IMR-90 (cell line): Measurements from ENCODE around the gene COL25A1. TPM values are rescaled to one million over a fixed set of nuclear protein-coding genes. Genes with fewer than 3 reads are reported as not detected.

ENCODE experiments used
- ATAC-seq: fragments of 200-7000 bp; cut with Tn5 transposase; 2 replicates; pipeline ENCODE4 v1.9.1; 2020; ENCODE audit warnings: low read depth, mild to moderate bottlenecking, moderate library complexity
- BruUV-seq: library from RNA; stranded (reverse); fragments of 400-500 nt; replicated peaks from 2 replicates; lab custom pipeline; 2021; lab: Mats Ljungman, UMichigan
- CTCF ChIA-PET: fragments of 300-600 bp; formaldehyde crosslinking; extraction: SDS; loops from one replicate; lab custom pipeline; 2021; ENCODE audit warnings: antibody characterized with exemption; lab: Yijun Ruan, JAX
- POLR2A ChIA-PET: fragments of 300-600 bp; sonication (Branson Sonifier 250); formaldehyde crosslinking; loops from one replicate; lab custom pipeline; 2022; ENCODE audit warnings: antibody characterized with exemption; ENCODE audit not compliant: unreplicated experiment; lab: Charles Lee
- DNase-seq: peaks from one replicate; pipeline ENCODE4 v3.0.0; 2013
- H2AFZ ChIP-seq: replicated peaks from 2 replicates; pipeline ENCODE3; 2013; ENCODE audit warnings: low read length, mild to moderate bottlenecking; ENCODE audit not compliant: poor library complexity
- H2AK5ac ChIP-seq: 2 replicates; pipeline ENCODE4 v1.6.1; 2013; ENCODE audit warnings: low read depth, low read length, inconsistent platforms
- H2AK9ac ChIP-seq: replicated peaks from 2 replicates; pipeline ENCODE3; 2013; ENCODE audit warnings: mild to moderate bottlenecking, low read depth, low read length, moderate library complexity; ENCODE audit not compliant: poor library complexity
- H2BK120ac ChIP-seq: 2 replicates; pipeline ENCODE4 v1.6.1; 2013; ENCODE audit warnings: low read depth, low read length, inconsistent platforms
- H2BK15ac ChIP-seq: 3 replicates; pipeline ENCODE4 v1.6.1; 2013; ENCODE audit warnings: low read depth, low read length, inconsistent platforms
- H2BK20ac ChIP-seq: 2 replicates; pipeline ENCODE4 v1.6.1; 2013; ENCODE audit warnings: low read depth, mild to moderate bottlenecking, inconsistent platforms, low read length, moderate library complexity
- H2BK5ac ChIP-seq: 2 replicates; pipeline ENCODE4 v1.6.1; 2013; ENCODE audit warnings: mild to moderate bottlenecking, low read depth, low read length, inconsistent platforms; ENCODE audit not compliant: poor library complexity, severe bottlenecking
- H3K14ac ChIP-seq: replicated peaks from 2 replicates; pipeline ENCODE4 v1.6.1; 2013; ENCODE audit warnings: low read depth, low read length, inconsistent platforms
- H3K18ac ChIP-seq: 2 replicates; pipeline ENCODE4 v1.6.1; 2013; ENCODE audit warnings: low read depth, low read length, control low read depth
- H3K23ac ChIP-seq: 2 replicates; pipeline ENCODE4 v1.6.1; 2013; ENCODE audit warnings: low read depth, low read length, inconsistent platforms
- H3K27ac ChIP-seq: 2 replicates; pipeline ENCODE4 v1.5.1; 2013; ENCODE audit warnings: mild to moderate bottlenecking, control low read depth, low read length; ENCODE audit not compliant: insufficient read depth
- H3K27me3 ChIP-seq: 2 replicates; pipeline ENCODE4 v1.6.1; 2013; ENCODE audit warnings: low read length; ENCODE audit not compliant: control insufficient read depth, insufficient read depth
- H3K36me3 ChIP-seq: 2 replicates; pipeline ENCODE4 v1.6.1; 2013; ENCODE audit warnings: low read length, mixed read lengths; ENCODE audit not compliant: control insufficient read depth, insufficient read depth
- H3K4ac ChIP-seq: 2 replicates; pipeline ENCODE4 v1.6.1; 2013; ENCODE audit warnings: low read depth, low read length, inconsistent platforms
- H3K4me1 ChIP-seq: 2 replicates; pipeline ENCODE4 v1.6.1; 2013; ENCODE audit warnings: low read length, mixed read lengths; ENCODE audit not compliant: control insufficient read depth, insufficient read depth
- H3K4me2 ChIP-seq: 2 replicates; pipeline ENCODE4 v1.6.1; 2013; ENCODE audit warnings: low read depth, mild to moderate bottlenecking, control low read depth, low read length, moderate library complexity
- H3K4me3 ChIP-seq: 2 replicates; pipeline ENCODE4 v1.5.1; 2013; ENCODE audit warnings: low read depth, mild to moderate bottlenecking, control low read depth, low read length, moderate library complexity; ENCODE audit not compliant: insufficient read depth
- H3K56ac ChIP-seq: 2 replicates; pipeline ENCODE4 v1.6.1; 2013; ENCODE audit warnings: low read length, inconsistent platforms; ENCODE audit not compliant: insufficient read depth; ENCODE audit errors: extremely low read depth
- H3K79me1 ChIP-seq, 2 experiments: 2 replicates each; pipeline ENCODE4 v1.6.1; 2013; ENCODE audit warnings: low read length in 2 of 2, inconsistent platforms in 1 of 2, low read depth in 1 of 2
- H3K9ac ChIP-seq: 2 replicates; pipeline ENCODE4 v1.6.1; 2013; ENCODE audit warnings: low read depth, low read length, control low read depth
- H3K9me1 ChIP-seq: 2 replicates; pipeline ENCODE4 v1.6.1; 2013; ENCODE audit warnings: low read length, inconsistent platforms; ENCODE audit not compliant: insufficient read depth
- H3K9me3 ChIP-seq: 2 replicates; pipeline ENCODE4 v1.6.1; 2013; ENCODE audit warnings: low read length; ENCODE audit not compliant: control insufficient read depth, insufficient read depth
- H4K20me1 ChIP-seq: 2 replicates; pipeline ENCODE4 v1.6.1; 2013; ENCODE audit warnings: low read length, inconsistent platforms; ENCODE audit not compliant: insufficient read depth
- H4K5ac ChIP-seq: 2 replicates; pipeline ENCODE4 v1.6.1; 2013; ENCODE audit warnings: mild to moderate bottlenecking, low read depth, low read length, control low read depth
- H4K8ac ChIP-seq, 2 experiments: 2 replicates each; pipeline ENCODE4 v1.6.1; 2013; ENCODE audit warnings: low read depth in 2 of 2, low read length in 2 of 2, control low read depth in 1 of 2, inconsistent platforms in 1 of 2
- H4K91ac ChIP-seq: 2 replicates; pipeline ENCODE4 v1.6.1; 2013; ENCODE audit warnings: low read depth, low read length, inconsistent platforms; ENCODE audit not compliant: insufficient read depth
- BHLHE40 ChIP-seq: fragments of 150-350 bp; IDR thresholded peaks from 2 replicates; pipeline ENCODE4 v1.6.1; 2016; ENCODE audit warnings: mild to moderate bottlenecking, low read depth, low read length
- CEBPB ChIP-seq: IDR thresholded peaks from 2 replicates; pipeline ENCODE4 v1.6.1; 2012; ENCODE audit warnings: low read depth, low read length, improper control_type of control experiment
- CHD1 ChIP-seq: IDR thresholded peaks from 2 replicates; pipeline ENCODE4 v1.6.1; 2012; ENCODE audit warnings: low read depth, low read length, improper control_type of control experiment
- CTCF ChIP-seq: conservative IDR thresholded peaks from 2 replicates; pipeline ENCODE4 v1.5.1; 2012; ENCODE audit warnings: mild to moderate bottlenecking, low read depth, low read length, improper control_type of control experiment
- ELK1 ChIP-seq: fragments of 150-350 bp; IDR thresholded peaks from 2 replicates; pipeline ENCODE4 v1.6.1; 2016; ENCODE audit warnings: low read depth, mild to moderate bottlenecking, low read length, moderate library complexity, borderline replicate concordance
- FOS ChIP-seq: fragments of 150-350 bp; IDR thresholded peaks from 2 replicates; pipeline ENCODE4 v1.6.1; 2016; ENCODE audit warnings: low read depth, low read length
- MAFK ChIP-seq: IDR thresholded peaks from 2 replicates; pipeline ENCODE4 v1.6.1; 2012; ENCODE audit warnings: low read depth, low read length, improper control_type of control experiment
- MAZ ChIP-seq: IDR thresholded peaks from 2 replicates; pipeline ENCODE4 v1.6.1; 2012; ENCODE audit warnings: low read depth, mild to moderate bottlenecking, low read length, improper control_type of control experiment, moderate library complexity, borderline replicate concordance
- MXI1 ChIP-seq: IDR thresholded peaks from 2 replicates; pipeline ENCODE4 v1.6.1; 2012; ENCODE audit warnings: low read depth, mild to moderate bottlenecking, low read length, moderate library complexity, borderline replicate concordance
- NFE2L2 ChIP-seq: fragments of 150-350 bp; IDR thresholded peaks from 2 replicates; pipeline ENCODE4 v1.6.1; 2016; ENCODE audit warnings: low read depth, mild to moderate bottlenecking, low read length
- POLR2A ChIP-seq: IDR thresholded peaks from 2 replicates; pipeline ENCODE4 v1.6.1; 2012; ENCODE audit warnings: mild to moderate bottlenecking, low read depth, low read length
- RAD21 ChIP-seq: IDR thresholded peaks from 2 replicates; pipeline ENCODE4 v1.6.1; 2012; ENCODE audit warnings: low read length, improper control_type of control experiment
- RCOR1 ChIP-seq: IDR thresholded peaks from 2 replicates; pipeline ENCODE4 v1.6.1; 2012; ENCODE audit warnings: mild to moderate bottlenecking, low read length, improper control_type of control experiment; ENCODE audit not compliant: insufficient replicate concordance
- RFX5 ChIP-seq: IDR thresholded peaks from 2 replicates; pipeline ENCODE4 v1.8.0; 2012; ENCODE audit warnings: low read depth, mild to moderate bottlenecking, low read length, moderate library complexity
- SMC3 ChIP-seq: fragments of 150-350 bp; IDR thresholded peaks from 2 replicates; pipeline ENCODE4 v1.6.1; 2016; ENCODE audit warnings: low read depth, mild to moderate bottlenecking, antibody characterized with exemption, low read length, moderate library complexity
- USF2 ChIP-seq: fragments of 150-350 bp; IDR thresholded peaks from 2 replicates; pipeline ENCODE4 v1.6.1; 2017; ENCODE audit warnings: mild to moderate bottlenecking, antibody characterized with exemption, low read length, low read depth
- WGBS, 2 experiments: methylation state at CpG; one replicate each; pipeline versions ENCODE4 v1.1.5 to v1.1.7; 2013; ENCODE audit warnings: missing lambda C conversion rate in 2 of 2; ENCODE audit not compliant: insufficient read length in 1 of 2; ENCODE audit errors: extremely low coverage in 2 of 2; 5-methylcytosine and 5-hydroxymethylcytosine counted together
- dilution Hi-C: fragments of 300-500 bp; cut with HindIII; formaldehyde crosslinking; loops from one replicate; pipeline ENCODE4 v1.14.3; 2018; ENCODE audit warnings: low sequenced_read_pairs; ENCODE audit not compliant: unreplicated experiment
- in situ Hi-C: fragments of 300-500 bp; cut with MboI; formaldehyde crosslinking; loops from 3 replicates; pipeline ENCODE4 v1.14.3; 2019; ENCODE audit warnings: low sequenced_read_pairs, inconsistent platforms, mixed read lengths
- intact Hi-C: fragments of 100-400 bp; cut with micrococcal nuclease; formaldehyde crosslinking; loops from 2 replicates; pipeline ENCODE4 v1.10.0; 2022
- polyA plus RNA-seq, 3 experiments: library from polyadenylated mRNA; depleted of rRNA; stranded (reverse); fragments of >200 nt; gene quantifications; 2 replicates each; pipeline ENCODE4 v1.2.3, GENCODE V29; 2012; ENCODE audit warnings: low replicate concordance in 1 of 3
- total RNA-seq: library from RNA; depleted of rRNA; stranded (reverse); fragments of >200 nt; gene quantifications from 2 replicates; pipeline ENCODE4 v1.2.3, GENCODE V29; 2012

The COL25A1 gene
- total and polyA plus RNA-seq, 2 of the 4 experiments (the other 2 are of a cell fraction) = under 0.01 to 0.05 TPM

- no peak overlapping the region for H3K27ac ChIP-seq
- H3K14ac ChIP-seq = no peak overlapping the region
- CTCF ChIA-PET = interaction anchor here (0.6 kb wide), 1 partner anchor 111 kb away, joined by 3 read pairs; no protein-coding TSS in a partner anchor
- TF ChIP-seq SMC3 (no peak), FOS (no peak), NFE2L2 (no peak), USF2 (no peak), CHD1 (no peak), CEBPB (no peak), POLR2A (no peak), CTCF (no peak), ELK1 (no peak), RFX5 (no peak), MAZ (no peak), MXI1 (no peak), MAFK (no peak), BHLHE40 (no peak), RCOR1 (no peak), RAD21 (no peak)
- H3K36me3 ChIP-seq = no peaks in the 10 kb centered on the region
- no peak overlapping the region for H4K91ac ChIP-seq
- no peak overlapping the region for H3K23ac ChIP-seq
- no peak overlapping the region for H3K4ac ChIP-seq
- H3K27me3 ChIP-seq = no peaks in the 10 kb centered on the region
- no peak overlapping the region for H2BK15ac ChIP-seq
- no peaks in the 10 kb centered on the region for H3K79me1 ChIP-seq
- ATAC-seq (no peak), DNase-seq (no peak)
- WGBS, 2 experiments = no CpG with 5 or more reads among the region's 1 CpG
- no peak overlapping the region for H3K9ac ChIP-seq
- H2AFZ ChIP-seq = no peak overlapping the region
- dilution Hi-C loops = no loop called here
- H3K4me1 ChIP-seq = 0 out of 2 replicates have a peak, but pooled peaks cover 1% of the 10 kb centered on the region
- H4K20me1 ChIP-seq = no peaks in the 10 kb centered on the region
- no peak overlapping the region for H4K8ac ChIP-seq
- no peak overlapping the region for H2BK120ac ChIP-seq
- no peak overlapping the region for H4K5ac ChIP-seq
- no peaks in the 10 kb centered on the region; the same call in 1 of the 2 replicates for H3K9me1 ChIP-seq
- H2BK20ac ChIP-seq = no peak overlapping the region
- BruUV-seq = no TSS peak
- H2AK9ac ChIP-seq = no peak overlapping the region
- no peak overlapping the region for H2AK5ac ChIP-seq
- H3K4me2 ChIP-seq = no peak overlapping the region
- no peak overlapping the region for H2BK5ac ChIP-seq
- in situ Hi-C loops = no loop called here
- intact Hi-C loops = no loop called here
- H3K9me3 ChIP-seq = no peaks in the 10 kb centered on the region
- no peak overlapping the region for H3K18ac ChIP-seq
- POLR2A ChIA-PET = no interaction called here
- no peak overlapping the region for H3K4me3 ChIP-seq
- no peak overlapping the region for H3K56ac ChIP-seq
Measured at GRCh38 chr4:108901291-108901690, 401.2 kb downstream of the COL25A1 start.
